Measurements from ENCODE around the gene GRK2. TPM values are rescaled to one million over a fixed set of nuclear protein-coding genes. Genes with fewer than 3 reads are reported as not detected.

Gene GRK2
- total RNA-seq, 1 donor = 21.5 TPM

GRCh38 chr11:67261946-67262681, 4.2 kb upstream of the GRK2 start:
- no peak for DNase-seq (ENCODE audit: low read depth)
- no peak for TF ChIP-seq CTCF (IDR thresholded peaks at IDR 0.05; ENCODE audit: insufficient read depth, low read length)

GRCh38 chr11:67262731-67263675, 3.3 kb upstream of the GRK2 start:
- peak; percentile 85 for TF ChIP-seq CTCF (IDR thresholded peaks at IDR 0.05; ENCODE audit: insufficient read depth, low read length)
- DNase-seq (ENCODE audit: low read depth) = peak; percentile 87
- no peak overlapping the region for H3K4me3 ChIP-seq (ENCODE audit: low read depth, low read length)

More at GRCh38 chr11:67261946-67262681, 4.2 kb upstream of the GRK2 start:
- no peak overlapping the region for H3K4me3 ChIP-seq (ENCODE audit: low read depth, low read length)

GRCh38 chr11:67264260-67264659, 2.0 kb upstream of the GRK2 start:
- no peak for DNase-seq (ENCODE audit: low read depth)
- H3K4me3 ChIP-seq (ENCODE audit: low read depth, low read length) = no peak overlapping the region
- no peak for TF ChIP-seq CTCF (IDR thresholded peaks at IDR 0.05; ENCODE audit: insufficient read depth, low read length)

- no peak overlapping the region for H3K4me3 ChIP-seq (ENCODE audit: low read depth, low read length)
- TF ChIP-seq CTCF (IDR thresholded peaks at IDR 0.05; ENCODE audit: insufficient read depth, low read length) = no peak
- no peak for DNase-seq (ENCODE audit: low read depth)
Measured at GRCh38 chr11:67264877-67265632, 1.2 kb upstream of the GRK2 start.

GRCh38 chr11:67265633-67266448, 432 bp upstream of the GRK2 start:
- H3K4me3 ChIP-seq (ENCODE audit: low read depth, low read length) = peak overlapping the region; percentile 83
- TF ChIP-seq CTCF (IDR thresholded peaks at IDR 0.05; ENCODE audit: insufficient read depth, low read length) = peak; percentile 56
- DNase-seq (ENCODE audit: low read depth) = peak; percentile 53
